GM19452 (cell line): ENCODE results near the gene GPRC5D.

Source experiments
- ATAC-seq: cut with Tn5 transposase; IDR thresholded peaks from one replicate; pipeline ENCODE4 v1.9.1; 2021; ENCODE audit not compliant: unreplicated experiment

The GPRC5D gene

DNA sequence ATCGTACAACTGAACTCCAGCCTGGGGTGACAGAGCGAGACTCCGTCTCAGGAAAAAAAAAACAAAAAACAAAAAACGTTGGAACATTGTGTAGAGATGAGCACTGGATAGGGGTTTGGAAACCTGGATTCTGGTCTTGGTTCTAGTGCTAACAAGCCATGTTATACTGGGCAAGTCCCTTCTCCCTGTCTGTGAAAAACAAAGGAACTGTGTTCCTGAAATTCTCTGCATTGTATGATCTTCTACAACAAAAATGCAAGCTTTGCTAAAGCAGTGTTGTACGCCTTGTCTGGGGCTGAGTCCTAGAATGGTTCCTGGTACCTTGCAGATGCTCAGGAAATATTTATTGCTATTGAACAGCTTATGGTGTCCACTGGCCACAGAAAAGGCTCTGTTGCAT, 13.4 kb downstream of the GPRC5D start:
- ATAC-seq = no peak

GRCh38 chr12:12936983-12937491, 14.9 kb downstream of the GPRC5D start:
- ATAC-seq = no peak

- ATAC-seq = no peak
Measured at GRCh38 chr12:12934556-12934955, 17.4 kb downstream of the GPRC5D start.

- no peak for ATAC-seq
Measured at GRCh38 chr12:12933742-12934141, 18.2 kb downstream of the GPRC5D start.

- ATAC-seq = no peak
Measured at GRCh38 chr12:12930633-12931219, 21.2 kb downstream of the GPRC5D start.

DNA sequence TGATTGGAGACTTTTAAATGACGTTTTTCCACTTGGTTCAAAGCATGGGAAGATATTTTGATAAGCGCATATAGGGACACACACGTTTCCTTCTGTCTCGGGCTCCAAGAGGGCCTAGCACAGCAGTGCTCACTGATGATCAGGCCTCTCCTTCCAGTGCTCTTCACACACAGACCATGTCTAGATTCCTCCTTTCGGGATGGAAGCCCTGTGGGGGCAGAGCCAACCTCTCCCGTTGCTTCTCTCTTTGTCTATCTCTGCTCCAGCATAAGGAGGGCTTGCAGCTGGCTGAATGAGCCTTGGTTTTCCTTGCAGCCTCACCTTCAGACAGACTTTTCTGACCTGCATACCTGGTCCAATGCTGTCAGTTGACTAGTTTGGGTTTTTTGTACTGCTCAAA, 22.3 kb downstream of the GPRC5D start:
- no peak for ATAC-seq

DNA sequence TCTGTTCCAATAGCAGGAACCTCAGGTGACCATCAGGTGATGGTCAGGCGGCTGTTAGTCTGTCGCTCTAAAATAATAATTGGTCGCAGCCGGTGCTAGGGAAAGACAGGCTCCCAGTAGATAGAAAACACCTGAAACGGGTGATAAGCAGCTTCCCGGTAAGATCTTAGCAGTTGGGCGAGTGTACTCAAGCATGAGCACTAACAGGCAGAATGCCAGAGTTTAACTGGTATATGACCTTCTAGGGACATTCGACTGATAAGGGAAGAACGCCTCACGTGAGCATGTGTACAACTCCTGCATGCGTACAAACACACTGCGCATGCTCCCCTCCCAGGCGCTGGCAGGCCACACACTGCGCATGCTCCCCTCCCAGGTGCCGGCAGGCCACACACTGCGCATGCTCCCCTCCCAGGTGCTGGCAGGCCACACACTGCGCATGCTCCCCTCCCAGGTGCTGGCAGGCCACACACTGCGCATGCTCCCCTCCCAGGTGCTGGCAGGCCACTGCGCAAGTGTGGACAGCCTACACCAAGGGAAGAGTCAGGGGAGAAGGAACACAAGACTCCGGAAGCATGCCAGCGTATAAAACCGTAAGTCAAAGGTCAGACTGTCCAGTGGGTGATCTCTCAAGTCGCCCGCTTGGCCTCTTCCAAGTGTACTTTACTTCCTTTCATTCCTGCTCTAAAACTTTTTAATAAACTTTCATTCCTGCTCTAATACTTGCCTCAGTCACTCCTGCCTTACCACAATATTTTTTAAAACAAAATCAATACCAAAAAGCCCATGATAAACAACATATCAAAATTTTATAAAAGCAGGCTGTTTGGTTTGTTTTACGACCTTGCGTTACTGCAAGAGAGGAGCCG, 24.5 kb downstream of the GPRC5D start:
- ATAC-seq = no peak

DNA sequence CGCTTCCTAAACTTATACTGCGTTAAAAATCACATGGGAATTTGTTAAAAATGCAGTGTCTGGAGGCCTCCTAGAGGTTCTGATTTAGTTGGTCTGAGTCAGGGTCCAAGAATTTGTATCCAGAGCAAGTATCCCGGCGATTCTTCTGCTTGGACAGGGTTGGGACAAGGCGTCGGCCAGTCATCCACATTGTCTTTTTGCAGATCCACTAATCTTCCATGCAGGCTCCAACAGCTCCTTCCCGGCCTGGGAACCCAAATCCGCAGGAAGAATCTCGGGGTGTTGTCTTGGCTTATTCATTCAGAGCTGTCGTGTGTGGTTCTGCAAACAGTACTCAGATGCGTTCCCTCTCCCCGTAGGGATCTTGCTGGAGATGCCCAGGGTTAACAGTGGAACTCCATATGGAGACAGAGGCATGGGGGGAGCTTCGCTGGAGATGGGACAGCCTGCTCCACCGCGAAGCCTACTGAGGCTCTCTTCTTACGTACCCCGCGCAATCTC, 25.3 kb downstream of the GPRC5D start:
- ATAC-seq = no peak

DNA sequence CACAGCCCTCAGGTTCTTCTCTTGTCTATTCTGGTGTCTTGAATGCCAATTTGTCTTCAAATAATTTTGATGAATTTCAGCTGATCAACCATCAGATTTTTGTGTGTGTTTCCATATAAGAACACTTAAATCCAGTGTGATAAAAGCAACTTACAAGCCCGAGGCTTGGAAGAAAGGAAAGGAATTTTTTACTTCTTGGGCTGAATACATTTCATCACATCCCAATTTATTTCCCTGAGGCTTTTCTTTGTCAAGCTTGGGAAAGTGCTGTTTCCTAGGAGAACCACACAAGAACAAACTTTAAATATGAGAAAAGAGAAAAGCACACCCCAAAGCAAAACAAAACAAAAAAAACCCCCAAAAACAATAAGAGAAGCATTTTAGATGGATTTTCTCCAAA, 26.6 kb downstream of the GPRC5D start:
- ATAC-seq = no peak

- no peak for ATAC-seq
Measured at GRCh38 chr12:12924169-12924568, 27.8 kb downstream of the GPRC5D start.

DNA sequence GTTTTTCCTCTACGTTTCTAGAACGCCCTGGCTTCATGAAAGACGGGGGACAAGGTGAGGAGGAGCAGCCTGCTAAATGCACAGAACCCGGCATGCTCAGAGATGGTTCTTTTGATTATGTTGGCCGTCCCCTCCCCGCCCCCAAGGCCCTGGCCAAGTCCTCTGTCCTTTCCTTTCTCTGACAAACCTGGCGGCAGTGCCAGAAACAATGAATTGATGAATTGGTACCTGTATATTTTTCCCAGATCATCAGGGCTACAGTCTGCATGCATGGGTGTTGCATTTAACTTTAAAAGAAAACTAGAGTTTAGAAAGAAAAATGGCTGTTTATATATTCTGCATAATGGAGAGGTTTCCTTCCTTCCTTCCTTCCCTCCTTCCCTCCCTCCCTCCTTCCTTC, 29.0 kb downstream of the GPRC5D start:
- no peak for ATAC-seq

DNA sequence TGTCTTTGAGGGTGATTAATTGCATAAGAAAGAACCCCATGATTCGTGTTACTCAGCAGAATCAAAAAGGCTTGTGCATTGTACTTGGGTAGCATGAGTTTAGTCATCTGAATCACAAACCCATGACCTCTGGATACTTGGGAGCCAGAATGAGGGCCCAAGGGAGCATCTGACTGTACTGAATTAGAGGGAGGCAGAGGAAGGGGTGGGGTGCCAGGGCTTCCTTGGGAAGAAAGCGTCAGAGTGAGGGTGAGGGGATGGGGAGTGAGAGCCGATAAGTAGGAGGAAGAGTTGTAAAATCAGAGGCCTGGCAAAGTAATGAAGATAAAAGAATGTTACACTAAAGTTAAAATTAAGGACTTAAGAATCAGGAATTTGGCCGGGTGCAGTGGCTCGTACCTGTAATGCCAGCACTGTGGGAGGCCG, 29.8 kb downstream of the GPRC5D start:
- ATAC-seq = no peak

- ATAC-seq = no peak
Measured at GRCh38 chr12:12919666-12920435, 32.1 kb downstream of the GPRC5D start.

GRCh38 chr12:12918781-12919389, 33.1 kb downstream of the GPRC5D start:
- ATAC-seq = no peak

GRCh38 chr12:12917517-12917916, 34.5 kb downstream of the GPRC5D start:
- ATAC-seq = no peak

DNA sequence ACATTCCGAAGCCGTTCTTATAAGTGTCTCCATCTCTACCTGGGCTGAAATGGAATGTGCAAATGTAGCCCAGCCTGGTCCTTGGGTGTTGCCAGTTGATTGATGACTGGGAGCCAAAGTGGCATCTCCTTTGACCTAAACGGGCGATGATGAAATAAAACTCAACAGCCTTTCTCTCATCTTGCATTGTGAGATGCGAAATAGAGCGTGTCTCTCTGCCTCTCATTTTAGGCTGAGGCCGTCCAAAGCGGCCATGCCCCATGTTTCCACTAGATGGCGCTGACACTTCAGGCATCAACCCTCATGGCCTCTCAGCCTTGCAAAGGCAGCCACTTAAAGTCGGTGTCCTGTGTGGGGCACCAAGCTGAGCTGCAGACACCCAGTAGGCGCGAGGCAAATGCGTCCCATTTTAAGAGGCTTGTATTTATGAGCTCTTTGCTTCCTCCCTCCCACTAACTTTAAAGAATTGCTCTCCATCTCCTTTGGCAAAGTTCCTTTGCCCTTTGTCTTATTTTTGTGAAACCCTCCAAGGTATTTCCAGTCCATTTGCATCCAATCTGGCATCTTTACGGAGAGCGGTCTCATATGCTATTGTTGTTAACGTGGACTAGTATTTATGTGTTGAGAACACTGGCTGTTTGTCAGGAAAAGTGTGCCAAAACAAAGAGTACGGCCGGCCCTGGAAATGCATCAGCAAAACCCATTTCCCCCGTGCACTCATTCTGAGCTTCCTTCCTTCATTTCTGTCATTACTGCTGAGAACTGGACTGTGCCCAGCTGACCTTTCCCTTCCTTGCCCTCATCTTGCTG, 35.6 kb downstream of the GPRC5D start:
- ATAC-seq = peak; percentile 95

- ATAC-seq = no peak
Measured at GRCh38 chr12:12915656-12916055, 36.3 kb downstream of the GPRC5D start.

DNA sequence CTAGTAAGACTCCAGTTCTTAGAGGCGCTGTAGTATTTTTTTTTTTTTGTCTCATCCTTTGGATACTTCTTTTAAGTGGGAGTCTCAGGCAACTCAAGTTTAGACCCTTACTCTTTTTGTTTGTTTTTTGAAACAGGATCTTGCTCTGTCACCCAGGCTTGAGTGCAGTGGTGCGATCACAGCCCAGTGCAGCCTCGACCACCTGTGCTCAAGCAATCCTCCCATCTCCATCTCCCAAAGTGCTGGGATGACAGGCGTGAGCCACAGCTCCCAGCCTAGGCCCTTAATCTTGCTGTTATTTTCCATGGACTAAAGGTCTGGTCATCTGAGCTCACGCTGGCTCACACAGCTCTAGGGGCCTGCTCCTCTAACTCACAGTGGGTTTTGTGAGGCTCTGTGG, 39.3 kb downstream of the GPRC5D start:
- no peak for ATAC-seq

GRCh38 chr12:12909995-12910420, 42.0 kb downstream of the GPRC5D start:
- no peak for ATAC-seq
